ENCODE results near the gene FAM76A.
"Not testable (repeated sequence)": the region's sequence is repeated elsewhere in the genome, so short reads cannot be mapped to it uniquely, and the experiment has no call there.

FAM76A gene

DNA sequence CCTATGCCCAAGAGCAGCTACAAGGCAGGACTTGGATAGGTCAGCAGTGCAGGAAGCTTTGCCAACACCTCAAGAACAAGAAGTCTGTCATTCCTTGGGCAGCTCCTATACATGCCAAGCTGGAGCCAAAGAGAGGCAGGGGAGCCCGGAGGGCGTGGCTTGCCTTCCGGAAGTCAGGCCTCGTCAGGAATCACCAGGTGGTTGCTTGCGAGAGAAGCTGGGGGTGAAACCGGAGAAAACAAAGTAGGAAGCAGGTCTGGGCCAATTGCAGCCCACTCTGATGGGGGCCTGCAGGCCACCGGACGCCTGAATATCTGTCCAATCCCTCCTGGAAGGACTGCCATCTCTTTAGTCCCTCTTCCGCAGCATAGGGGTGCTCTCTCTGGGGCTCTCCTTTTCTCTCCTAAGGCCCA lies 794 bp upstream of the FAM76A start:
- no peak for DNase-seq (ENCODE audit: low spot score)

- DNase-seq (ENCODE audit: low spot score) = peak; percentile 7
Observed at GRCh38 chr1:27726173-27727044, 648 bp downstream of the FAM76A start.

- no peak for DNase-seq (ENCODE audit: low spot score)
Observed at GRCh38 chr1:27727126-27727525, 1.4 kb downstream of the FAM76A start.

DNA sequence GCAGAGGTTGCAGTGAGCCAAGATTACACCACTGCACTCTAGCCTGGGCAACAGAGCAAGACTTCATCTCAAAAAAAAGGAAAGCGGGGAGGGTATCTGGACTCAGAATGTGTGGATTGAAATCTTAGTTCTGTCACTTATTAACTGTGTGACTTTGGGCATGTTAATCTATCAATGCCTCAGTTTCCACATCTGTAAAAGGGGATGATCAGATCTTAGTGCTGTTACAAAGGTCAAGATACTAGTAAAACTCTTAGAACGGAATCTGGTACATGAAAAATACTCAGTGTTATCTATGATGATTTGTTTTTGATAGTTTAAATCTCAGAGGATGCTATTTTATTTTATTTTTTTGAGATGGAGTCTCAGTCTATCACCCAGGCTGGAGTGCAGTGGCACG lies 10.5 kb downstream of the FAM76A start:
- no peak for DNase-seq (ENCODE audit: low spot score)

- no peak for DNase-seq (ENCODE audit: low spot score)
Observed at GRCh38 chr1:27741121-27741520, 15.4 kb downstream of the FAM76A start.

GRCh38 chr1:27744556-27744955 lies 18.8 kb downstream of the FAM76A start:
- no peak for DNase-seq (ENCODE audit: low spot score)

DNA sequence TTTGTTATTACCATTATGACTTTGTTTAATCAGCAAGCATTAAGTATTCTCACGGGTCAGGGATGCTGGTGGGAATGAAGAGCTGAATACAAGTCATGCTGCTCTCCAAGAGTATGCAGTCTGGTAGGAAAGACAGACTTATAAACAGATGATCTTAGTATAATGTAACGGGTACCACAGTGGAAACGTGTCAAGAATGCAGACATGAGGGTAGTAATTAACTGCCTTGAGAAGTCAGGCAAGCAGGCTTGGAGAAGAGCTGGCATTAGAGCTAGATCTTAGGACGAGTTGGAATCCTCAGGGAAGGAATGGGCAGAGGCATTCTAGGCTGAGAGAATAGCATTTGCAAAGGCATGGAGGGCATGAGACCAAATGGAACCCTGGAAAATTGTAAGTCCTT lies 19.7 kb downstream of the FAM76A start:
- no peak for DNase-seq (ENCODE audit: low spot score)

DNA sequence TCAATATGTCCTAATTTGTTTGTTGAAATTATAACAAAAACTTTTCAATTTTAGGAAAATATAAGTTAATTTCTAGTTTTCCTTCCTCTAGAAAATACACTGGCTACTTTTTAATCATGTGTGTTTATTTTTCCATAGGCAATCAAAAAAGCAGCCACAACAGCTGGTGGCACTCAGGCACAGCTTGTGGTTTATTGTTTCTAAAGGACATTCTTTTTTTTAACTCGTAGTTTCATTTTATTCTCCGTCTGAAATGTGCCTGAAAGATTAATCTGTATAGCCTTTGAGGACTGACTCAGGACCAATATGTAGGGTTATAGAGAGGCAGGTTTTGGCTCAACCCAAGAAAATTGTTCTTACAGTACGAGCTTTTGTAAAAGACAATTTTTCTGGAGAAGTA lies 26.6 kb downstream of the FAM76A start:
- no peak for DNase-seq (ENCODE audit: low spot score)

GRCh38 chr1:27755286-27755685 lies 29.5 kb downstream of the FAM76A start:
- no peak for DNase-seq (ENCODE audit: low spot score)

DNA sequence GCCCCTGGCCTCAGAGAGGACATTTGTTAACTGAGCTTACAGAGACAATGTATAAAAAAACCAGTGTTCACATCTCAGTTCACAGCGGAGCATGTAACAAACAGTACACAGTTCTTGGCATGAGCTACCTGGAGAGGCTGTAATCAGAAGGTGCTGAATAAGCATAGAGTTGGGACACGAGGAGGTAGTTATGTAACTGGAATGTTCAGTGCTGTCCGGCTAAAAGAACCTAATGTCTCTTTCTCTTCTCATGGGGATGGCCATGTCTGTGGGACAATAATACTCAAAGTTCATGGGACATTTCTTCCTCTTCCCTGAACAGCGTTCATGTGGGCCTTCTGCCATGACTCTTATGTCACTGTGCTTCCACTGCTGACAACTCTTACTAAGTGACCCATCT lies 30.1 kb downstream of the FAM76A start:
- no peak for DNase-seq (ENCODE audit: low spot score)

DNA sequence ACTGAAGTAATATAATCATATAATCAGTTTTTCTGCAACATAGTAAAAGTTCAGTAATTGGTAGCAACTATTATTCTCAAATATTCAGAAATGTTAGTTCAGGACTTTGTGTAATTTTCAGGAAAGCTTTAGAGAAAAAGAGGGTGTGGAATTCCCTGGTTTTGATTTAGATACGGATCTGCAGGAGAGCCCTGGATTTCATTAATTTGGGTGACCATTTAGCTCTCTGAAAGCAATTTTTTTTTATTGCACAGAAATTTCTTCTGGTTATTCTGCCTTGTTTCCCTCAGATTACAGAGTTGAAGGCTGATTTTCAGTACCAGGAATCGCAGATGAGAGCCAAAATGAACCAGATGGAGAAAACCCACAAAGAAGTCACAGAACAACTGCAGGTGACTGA lies 33.5 kb downstream of the FAM76A start:
- DNase-seq (ENCODE audit: low spot score) = no peak

DNA sequence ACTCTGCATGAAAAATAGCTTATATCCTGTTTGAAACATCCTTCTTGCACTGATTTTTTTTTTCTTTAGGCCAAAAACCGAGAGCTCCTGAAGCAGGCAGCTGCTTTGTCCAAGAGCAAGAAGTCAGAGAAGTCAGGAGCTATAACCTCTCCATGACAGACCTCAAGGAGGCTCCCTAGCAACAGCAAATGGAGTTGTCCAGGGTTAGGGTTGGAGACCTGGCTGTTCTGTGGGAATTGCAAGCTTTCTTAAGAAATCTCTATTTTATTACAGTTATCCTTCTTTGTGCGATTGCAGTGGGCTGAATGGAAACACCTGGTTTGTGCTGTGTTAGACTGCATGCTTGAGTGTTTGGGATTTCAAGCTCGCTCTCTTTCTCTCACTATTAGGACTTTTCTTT lies 34.7 kb downstream of the FAM76A start:
- no peak for DNase-seq (ENCODE audit: low spot score)

GRCh38 chr1:27762033-27762432 lies 36.3 kb downstream of the FAM76A start:
- no peak for DNase-seq (ENCODE audit: low spot score)

DNA sequence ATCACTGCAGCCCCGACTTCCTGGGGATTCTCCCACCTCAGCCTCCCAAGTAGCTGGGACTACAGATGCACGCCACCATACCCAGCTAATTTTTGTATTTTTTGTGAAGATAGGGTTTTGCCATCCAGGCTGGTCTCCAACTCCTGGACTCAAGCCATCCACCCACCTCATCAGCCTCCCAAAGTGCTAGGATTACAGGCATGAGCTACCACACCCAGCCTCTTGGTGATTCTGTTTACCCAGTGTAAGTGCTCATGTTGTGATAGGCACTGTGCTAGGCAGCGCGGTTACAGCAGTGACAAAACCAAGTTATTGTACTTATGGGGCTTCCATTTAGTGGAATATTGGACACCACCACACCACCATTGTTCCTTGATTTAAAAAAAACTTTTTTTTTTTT lies 37.6 kb downstream of the FAM76A start:
- no peak for DNase-seq (ENCODE audit: low spot score)

GRCh38 chr1:27770293-27770830 lies 44.6 kb downstream of the FAM76A start:
- no peak for DNase-seq (ENCODE audit: low spot score)

DNA sequence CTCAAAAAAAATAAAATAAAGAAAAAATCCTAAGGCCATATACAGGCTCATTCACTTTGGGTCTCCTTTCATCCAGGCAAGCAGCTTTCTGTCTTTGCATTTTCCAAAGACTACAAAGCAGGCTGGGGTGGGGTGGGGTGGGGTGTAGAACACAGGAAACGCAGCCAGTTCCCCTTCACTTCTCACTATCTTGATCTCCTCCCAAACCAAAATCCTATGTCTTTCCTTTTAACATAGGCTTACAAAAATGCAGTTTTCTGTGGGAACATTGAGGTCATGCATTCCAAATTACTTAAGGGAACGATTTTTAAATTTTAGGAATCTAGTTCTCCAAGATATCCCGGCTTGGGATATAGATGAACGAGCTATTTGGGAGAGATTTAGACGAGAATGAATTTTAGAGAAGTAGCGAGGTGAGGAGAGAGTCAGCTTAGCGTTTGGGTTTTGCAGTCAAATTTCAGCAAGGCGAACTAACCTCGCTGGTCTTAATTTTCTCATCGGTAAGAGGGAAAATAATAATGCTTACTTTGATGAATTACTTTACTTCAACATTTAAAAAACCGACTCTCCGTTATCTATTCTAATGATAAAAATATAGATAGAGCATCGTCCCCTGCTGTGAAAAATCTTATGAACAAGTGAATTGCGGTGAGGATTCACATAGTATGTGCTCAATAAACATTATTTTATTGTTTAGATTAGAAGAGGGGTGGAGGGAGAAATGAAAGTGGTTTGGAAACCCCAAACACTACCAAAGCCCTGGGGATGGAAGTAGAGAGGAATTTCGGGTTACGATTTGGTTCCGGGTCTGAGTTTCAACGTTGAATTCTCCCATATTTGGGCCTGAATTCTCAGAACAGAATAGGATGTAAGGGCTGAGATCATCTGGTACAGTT lies 46.5 kb downstream of the FAM76A start:
- no peak for DNase-seq (ENCODE audit: low spot score)

GRCh38 chr1:27772932-27773825 lies 47.4 kb downstream of the FAM76A start, which contains the start of gene STX12:
TSS of gene STX12 (plus strand) at chr1:27773219. CDS start at chr1:27773308, 89 bp downstream.
- DNase-seq (ENCODE audit: low spot score) = peak; percentile 99

GRCh38 chr1:27773826-27774445 lies 48.2 kb downstream of the FAM76A start:
- DNase-seq (ENCODE audit: low spot score) = peak; percentile 15

DNA sequence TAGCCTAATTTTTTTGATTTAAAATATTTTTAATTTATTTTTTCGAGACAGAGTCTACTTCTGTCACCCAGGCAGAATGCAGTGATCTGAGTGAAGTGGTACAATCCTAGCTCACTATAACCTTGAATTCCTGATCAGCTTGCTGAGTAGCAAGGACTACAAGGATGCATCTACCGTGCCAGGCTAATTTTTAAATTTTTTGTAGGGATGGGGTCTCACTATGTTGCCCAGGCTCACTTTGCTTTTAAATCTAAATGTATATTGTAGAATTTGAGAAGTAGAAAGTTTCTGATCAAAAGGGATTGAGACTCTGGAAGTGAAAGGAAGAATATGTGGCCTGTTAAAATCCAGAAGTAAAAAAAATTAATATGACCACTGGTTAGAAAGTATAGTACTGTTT lies 48.9 kb downstream of the FAM76A start:
- DNase-seq (ENCODE audit: low spot score) = no peak

GRCh38 chr1:27775336-27775735 lies 49.6 kb downstream of the FAM76A start:
- DNase-seq (ENCODE audit: low spot score) = not testable (repeated sequence)

- DNase-seq (ENCODE audit: low spot score) = not testable (repeated sequence)
Observed at GRCh38 chr1:27776276-27776675, 50.5 kb downstream of the FAM76A start.

Measured in CD4-positive, alpha-beta T cell treated with Interleukin-6 at 100 ng/mL for 8 hours (primary cell).